Fibroblast of skin of right biceps (primary cell): ENCODE results near the gene GBX1.

Source experiments
- DNase-seq: peaks from one replicate; pipeline ENCODE4 v3.0.0-alpha.2; 2013

GBX1 gene

GRCh38 chr7:151110941-151111645 is 56.4 kb downstream of the GBX1 start:
- peak; percentile 67 for DNase-seq

- no peak for DNase-seq
Observed at GRCh38 chr7:151110236-151110940, 57.1 kb downstream of the GBX1 start.

- DNase-seq, result peak; percentile 46
Observed at GRCh38 chr7:151109094-151110048, 58.1 kb downstream of the GBX1 start.

GRCh38 chr7:151107882-151108281 is 59.6 kb downstream of the GBX1 start:
- DNase-seq, result no peak

GRCh38 chr7:151104411-151105235 is 62.9 kb downstream of the GBX1 start:
- DNase-seq, result peak; percentile 93

- DNase-seq, result no peak
Observed at GRCh38 chr7:151103973-151104372, 63.5 kb downstream of the GBX1 start.

GRCh38 chr7:151102991-151103390 is 64.5 kb downstream of the GBX1 start:
- no peak for DNase-seq

GRCh38 chr7:151101621-151102396 is 65.7 kb downstream of the GBX1 start:
- DNase-seq, result no peak

- DNase-seq, result no peak
Observed at GRCh38 chr7:151100921-151101320, 66.6 kb downstream of the GBX1 start.

- DNase-seq, result no peak
Observed at GRCh38 chr7:151099486-151100211, 67.8 kb downstream of the GBX1 start.
